ENCODE data around the gene ABCC9. TPM values are rescaled to one million over a fixed set of nuclear protein-coding genes. Genes with fewer than 3 reads are reported as not detected.
"Not testable (repeated sequence)": the region's sequence is repeated elsewhere in the genome, so short reads cannot be mapped to it uniquely, and the experiment has no call there.

Gene ABCC9
- polyA plus RNA-seq, 12 donors, result 31.4 to 97.6 (median 78.0) TPM; not detected in 1

DNA sequence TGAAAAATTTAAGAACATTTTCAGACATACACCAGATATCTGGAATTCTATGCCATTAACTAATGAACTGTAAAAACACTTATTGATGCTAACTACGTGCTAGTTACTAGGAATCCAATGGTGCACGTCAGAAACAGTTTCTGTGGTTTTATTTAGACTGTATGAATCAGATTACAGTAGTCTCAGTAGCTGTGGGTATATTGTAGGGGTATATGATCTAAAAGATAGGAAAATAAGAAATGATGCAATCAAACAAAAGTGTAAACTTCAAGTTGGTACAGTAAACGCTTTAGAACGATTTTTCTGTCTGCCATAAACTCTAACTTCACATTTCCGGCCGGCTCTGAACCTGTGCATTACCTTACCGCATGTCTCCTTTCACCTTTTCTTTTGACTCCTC, 2.3 kb downstream of the ABCC9 start:
- no peak for DNase-seq

DNA sequence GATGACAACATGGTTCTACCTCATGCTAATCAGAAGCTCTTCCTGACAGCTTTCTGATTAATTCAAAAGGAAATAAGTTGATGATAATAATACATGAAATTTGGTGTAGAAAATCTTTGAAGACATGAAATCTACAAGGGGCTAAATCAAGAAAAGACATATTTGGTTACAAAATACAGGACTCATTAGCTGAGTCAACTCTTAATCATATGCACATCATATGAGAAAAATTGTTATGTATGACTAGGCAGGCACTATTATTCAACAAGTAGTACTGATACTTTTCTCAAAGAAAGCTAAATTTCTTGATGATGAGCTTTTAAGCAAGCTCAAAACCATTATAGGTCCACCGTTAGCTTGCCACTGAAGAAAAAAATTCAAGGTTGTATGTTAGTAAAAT, 7.1 kb downstream of the ABCC9 start:
- no peak for DNase-seq

DNA sequence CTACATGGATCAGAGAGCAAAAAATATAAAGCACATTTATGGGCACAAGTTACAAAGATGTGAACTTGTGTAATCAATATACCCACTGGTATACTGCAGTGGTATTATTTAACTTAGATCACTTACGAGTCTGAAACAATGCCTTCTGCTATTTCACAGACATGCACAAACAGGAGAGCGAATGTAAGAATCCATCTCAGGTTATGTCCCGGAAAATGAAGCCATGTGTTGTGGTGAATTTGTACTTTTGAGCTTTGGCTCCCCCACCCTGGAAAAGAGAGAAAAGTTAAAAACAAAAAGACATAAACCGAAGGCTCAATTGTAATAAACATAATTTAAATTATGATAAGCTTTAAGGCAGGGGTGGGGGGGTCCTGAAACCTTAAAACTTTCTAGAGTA, 7.6 kb downstream of the ABCC9 start:
- no peak for DNase-seq

DNA sequence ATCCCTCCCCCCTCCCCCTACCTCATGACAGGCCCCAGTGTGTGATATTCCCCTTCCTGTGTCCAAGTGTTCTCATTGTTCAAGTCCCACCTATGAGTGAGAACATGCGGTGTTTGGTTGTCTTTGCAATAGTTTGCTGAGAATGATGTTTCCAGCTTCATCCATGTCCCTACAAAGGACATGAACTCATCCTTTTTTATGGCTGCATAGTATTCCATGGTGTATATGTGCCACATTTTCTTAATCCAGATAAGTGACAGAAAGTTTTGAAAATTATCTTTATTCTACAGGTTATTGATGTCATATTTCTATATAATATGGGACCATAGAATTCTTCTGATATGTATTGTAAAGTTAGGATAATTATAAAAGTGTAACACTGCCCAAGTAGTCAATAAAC, 11.3 kb downstream of the ABCC9 start:
- DNase-seq, result not testable (repeated sequence)

DNA sequence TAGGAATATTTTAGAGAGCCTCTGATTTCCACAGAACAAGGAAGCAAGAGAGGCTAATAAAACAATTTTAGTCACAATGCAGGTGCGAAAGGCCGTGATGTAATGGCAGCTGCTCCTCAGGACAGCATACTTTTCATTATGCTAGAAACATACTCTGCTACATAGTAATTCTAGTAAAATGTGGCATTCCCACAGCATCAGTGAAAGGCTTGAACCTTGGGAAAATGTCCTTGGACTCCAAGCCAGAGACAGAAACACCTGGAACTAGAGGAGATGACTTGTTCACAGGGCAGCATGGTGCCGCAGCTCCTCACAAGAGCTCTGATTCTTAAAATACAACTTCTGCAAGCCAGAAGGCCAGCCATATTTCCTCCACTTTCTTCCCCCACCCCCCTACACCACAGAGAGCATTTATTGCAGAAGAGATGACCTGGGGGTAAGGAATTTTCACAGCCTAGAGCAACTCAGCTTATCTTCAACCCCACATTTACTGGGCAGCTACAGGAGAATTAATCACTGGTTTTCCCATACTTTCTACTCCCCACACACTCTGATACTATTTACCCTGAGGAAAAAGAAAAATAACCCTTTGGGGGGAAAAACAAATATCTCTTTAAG, 15.8 kb downstream of the ABCC9 start:
- no peak for DNase-seq

DNA sequence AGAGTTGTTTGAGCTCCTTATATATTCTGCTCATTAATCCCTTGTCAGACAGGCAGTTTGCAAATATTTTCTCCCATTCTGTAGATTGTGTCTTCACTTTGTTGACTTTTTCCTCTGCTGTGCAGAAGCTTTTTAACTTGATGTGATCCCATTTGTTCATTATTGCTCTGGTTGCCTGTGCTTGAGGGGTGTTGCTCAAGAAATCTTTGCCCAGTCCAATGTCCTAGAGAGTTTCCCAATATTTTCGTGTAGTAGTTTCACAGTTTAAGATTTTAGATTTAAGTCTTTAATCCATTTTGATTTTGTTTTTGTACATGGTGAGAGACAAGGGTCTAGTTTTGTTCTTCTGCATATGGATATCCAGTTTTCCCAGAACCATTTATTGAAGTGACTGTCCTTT, 19.8 kb downstream of the ABCC9 start:
- DNase-seq, result no peak

DNA sequence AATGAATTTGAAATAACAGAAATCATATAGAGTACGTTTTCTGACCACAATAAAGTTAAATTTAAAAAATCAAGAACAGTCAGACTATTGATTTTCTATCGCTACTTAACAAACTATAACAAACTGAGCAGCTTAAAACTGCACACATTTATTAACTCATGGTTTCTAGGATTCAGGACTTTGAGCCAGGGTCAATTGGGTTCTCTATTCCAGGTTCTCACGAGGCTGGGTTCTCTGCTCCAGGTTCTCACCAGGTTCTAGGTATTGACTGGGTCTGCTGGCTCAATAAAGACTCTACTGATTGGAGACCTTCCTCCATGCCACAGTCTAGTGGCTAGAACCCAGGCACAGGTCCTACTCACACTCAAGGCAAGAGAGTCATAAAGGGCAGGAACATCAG, 22.8 kb downstream of the ABCC9 start:
- no peak for DNase-seq

DNA sequence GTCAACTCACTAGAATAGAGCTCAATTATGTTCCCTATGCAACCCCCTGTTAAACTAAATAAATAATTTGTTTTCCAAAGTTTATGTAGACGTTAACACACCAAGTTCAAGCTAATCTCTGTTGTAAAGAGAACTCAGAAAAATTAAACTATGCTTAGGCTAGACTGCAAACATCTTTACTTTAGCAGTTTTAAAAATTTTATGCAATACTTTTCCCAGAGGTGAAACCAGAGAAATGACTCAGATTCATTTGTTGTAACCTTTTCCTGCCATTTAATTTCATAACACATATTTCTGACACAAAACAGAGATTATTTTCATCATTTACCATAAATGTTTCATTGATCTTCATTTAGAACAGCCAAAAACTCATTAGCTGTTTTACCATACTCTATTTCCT, 27.4 kb downstream of the ABCC9 start:
- DNase-seq, result no peak

DNA sequence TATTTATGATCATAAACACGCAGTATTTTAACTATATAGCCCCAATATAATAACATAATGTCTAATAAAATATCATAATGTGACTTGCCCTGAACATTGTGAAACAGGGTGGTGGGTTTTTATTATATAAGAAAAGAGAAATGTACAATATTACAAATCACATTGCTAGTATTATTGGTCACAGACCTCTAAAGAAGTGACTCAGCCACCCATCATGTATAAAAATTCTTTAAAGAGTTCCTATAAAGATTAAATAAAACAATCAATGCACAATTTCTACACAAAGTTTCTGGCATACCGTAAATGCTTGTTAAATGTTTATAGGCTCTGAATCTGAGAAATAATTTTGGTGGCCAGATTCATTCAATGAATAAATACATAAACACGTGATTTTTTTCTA, 28.9 kb downstream of the ABCC9 start:
- no peak for DNase-seq

DNA sequence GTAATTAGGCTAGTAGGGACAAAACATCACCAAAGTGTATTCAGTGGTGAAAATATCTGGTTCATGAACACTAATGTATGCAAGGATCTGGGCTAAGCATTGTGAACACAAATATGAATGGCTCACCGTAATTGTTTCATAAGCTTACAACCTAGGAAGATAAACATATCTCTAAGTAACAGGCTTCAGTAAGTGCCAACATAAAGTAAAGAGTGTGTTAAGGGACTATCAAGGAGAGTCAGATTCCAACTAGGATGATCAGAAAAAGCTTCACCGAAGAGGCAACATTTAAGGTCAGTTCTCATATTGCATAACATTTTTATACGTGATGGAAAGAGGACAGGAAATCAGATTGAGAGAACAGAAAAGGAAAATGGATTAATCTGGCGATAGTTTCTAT, 29.4 kb downstream of the ABCC9 start:
- DNase-seq, result no peak

DNA sequence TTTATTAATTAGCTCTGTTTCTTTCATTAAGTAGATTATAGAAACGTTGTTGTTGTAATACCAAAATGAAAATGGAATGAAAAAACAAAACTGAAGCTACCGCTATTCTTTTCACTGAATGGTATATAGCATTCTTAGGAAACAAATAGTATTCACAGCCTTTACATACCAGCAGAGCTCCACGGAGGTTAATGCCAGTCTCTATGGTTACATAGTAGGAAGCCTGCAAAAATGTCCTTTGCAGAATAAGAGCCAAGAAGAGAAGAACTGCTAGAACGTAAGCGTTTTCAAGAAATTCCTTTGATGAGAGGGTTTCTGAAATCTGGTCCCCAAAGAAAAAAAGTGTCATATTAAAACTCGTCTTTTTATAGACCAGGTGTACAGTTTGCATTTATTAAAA, 30.6 kb downstream of the ABCC9 start:
- no peak for DNase-seq

DNA sequence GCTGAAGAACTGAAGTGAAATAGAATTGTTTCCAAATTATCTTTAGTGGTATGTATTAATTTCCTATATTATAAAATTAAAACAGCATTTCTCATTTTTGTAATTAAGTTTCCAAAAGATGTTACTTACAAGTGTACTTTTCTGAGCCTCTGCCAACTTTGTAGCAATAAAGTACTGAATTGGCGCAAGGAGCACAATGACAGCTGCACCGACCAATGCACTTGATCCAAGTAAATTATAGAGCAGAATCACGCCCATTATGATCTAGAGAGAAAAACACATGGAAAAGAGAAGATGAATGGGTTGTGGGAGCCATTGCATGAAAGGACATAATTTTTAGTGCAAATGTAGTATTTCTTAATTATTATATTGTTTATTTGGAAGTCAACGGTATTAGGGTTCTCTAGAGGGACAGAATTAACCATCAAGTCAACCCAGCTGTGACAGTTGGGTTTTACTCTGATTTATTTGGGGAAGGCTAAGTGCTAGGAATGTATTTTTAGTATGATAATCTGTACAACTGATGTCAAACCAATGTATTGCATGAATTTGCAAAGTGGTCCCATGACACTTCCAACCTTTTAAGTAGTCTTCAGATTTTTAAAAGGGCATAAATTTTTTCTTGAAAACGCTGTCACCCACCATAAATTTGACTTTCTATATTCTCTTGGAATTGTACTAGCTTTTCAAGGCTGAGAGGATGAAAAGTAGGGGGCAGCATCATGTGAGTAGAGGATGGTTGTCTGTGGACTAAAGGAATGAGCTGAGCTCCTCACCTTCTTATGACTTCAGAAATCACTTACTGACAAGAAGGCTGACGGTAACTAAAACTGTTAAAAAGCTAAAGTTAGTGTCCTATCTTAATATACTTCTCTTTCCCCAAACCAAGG, 33.0 kb downstream of the ABCC9 start:
- no peak for DNase-seq

DNA sequence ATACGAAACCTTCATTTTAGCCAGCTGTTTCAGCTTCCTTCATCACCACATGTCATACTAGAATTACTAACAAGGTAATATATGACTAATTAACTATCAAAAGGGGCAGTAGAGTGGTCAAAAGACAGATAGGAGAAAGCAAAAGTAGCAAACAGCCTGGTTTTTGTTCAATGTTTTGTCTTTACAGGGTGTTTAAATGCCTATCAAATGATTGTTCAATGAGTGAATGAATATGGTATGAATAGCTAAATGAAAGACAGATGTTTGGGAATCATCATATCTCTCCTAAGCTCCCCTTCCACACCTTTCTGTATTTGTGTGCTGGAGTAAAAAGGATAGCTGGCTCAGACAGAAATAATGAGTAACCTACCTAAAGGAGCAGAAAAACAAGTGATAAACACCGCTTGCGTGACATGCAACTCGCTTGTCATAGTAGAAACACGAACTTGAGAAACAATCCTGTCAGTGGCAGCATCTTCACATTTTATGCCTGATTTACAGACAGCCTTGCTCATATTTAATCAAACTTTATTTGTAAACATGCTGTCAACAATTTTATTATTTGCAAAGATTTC, 34.2 kb downstream of the ABCC9 start:
- no peak for DNase-seq

DNA sequence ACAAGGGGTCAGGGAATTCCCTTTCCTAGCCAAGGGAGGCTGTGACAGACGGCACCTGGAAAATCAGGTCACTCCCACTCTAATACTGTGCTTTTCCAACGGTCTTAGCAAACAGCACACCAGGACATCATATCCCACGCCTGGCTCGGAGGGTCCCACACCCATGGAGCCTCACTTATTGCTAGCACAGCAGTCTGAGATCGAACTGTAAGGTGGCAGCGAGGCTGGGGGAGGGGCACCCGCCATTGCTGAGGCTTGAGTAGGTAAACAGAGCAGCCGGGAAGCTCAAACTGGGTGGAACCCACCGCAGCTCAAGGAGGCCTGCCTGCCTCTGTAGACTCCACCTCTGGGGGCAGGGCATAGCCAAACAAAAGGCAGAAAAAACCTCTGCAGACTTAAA, 41.7 kb downstream of the ABCC9 start:
- DNase-seq, result not testable (repeated sequence)

DNA sequence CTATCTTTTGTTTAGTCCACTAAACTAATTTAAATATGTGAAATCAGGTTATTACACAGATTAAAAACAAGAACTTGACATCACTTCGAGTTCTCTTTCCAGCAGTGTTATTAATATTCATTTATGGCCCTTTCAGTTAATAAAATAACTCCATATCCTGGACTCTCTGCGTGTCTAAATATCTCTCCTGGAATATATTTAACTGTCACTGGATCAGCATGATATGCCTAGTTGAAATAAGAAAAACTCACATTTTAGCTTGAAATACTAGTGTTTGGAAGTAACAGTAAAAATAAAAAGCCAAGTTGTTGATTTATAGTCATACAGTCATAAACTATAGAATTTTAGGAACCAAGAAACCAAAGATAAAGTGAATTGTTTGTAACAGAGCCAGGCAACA, 45.6 kb downstream of the ABCC9 start:
- DNase-seq, result no peak

DNA sequence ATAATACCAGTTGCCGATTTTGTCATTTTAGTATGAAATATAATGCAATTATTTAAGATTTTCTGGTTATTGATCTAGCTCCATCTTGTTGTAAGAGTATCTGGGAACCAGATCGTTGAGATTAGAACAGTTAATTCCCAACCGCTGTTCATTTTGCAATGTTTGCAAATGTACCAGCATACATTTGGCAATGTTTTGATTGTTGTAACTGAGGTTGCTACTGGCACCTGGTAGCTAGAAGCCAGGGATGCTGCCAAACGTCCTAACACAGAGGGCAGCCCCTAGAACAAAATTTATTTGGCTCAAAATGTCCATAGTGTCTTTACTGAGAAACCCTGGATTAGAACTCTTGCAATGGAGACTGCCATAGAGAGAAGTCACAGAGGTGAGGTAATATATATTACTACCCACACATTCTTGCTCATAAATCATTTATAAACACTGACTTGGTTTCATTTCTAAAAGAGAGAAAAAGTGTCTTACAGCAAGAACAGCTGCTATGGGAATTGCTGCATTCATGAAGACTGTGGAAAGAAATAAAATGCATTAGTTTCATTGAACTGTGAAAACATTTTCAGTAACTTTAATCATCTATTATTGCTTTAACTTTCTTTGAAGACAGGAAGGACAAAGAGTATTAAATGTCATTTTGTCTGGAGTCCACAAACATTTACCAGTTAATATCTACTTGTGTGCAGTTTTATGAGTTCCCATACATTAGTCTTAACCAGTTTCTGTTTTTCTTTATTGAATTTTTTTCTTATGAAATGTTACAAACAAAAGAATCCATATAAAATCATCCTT, 46.2 kb downstream of the ABCC9 start:
- no peak for DNase-seq

DNA sequence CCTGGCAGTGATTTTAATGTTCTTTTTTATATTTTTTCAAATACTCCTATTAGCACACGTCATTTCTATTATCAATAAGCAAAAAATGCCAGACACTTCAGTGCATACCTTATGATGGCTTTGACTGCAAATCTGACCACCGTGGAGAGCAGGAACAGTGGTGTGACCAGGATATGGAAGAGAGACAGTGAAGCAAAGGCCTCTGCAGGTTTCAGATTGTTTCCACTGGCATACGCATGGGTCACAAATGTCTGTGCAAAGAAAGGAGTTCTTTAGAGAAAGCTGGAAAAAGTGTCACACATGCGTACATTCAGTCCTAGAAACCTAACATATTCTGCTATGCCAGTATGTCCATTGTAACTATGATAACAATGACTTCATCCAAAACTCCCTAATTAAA, 47.3 kb downstream of the ABCC9 start:
- DNase-seq, result no peak

DNA sequence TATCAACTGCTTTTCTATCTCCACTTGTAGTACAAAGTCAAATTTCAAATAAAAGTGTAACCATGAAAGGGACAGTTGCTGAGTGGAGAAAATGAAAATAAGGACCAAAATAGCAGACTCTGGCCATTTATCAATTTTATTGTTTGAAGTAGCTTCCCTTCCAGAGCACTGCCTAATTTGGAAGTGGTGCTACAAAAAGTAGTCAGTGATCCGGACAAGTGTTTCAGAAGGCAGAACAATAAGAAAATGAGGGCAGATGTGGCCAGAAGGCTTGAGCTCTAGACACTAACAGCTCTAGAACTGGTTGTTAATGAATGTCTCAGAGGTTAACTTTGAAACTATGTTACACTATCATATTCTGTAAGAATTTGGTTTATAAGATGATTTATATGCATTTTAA, 48.9 kb downstream of the ABCC9 start:
- DNase-seq, result no peak

DNA sequence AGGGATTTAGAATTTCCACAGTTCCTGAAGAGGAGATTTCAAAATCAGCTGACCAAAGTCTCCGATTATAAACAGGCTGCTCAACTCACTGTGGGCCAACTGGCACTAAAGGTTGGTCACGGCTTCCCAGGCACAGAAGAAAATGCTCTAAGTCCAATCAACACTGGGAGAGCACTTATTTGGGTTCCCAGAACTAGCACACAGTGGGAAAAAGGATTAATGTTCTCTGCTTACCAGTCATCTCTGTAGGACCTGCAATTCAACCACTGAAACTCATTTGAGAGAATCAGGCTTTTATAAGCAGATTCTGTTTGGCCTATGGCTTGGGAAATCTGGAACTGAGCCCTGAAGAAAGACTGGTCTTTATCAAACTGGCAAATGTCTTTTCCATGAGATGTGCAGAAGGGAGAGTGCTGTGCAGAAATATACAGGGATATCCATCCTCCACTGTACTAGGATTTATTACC, 49.4 kb downstream of the ABCC9 start:
- no peak for DNase-seq

DNA sequence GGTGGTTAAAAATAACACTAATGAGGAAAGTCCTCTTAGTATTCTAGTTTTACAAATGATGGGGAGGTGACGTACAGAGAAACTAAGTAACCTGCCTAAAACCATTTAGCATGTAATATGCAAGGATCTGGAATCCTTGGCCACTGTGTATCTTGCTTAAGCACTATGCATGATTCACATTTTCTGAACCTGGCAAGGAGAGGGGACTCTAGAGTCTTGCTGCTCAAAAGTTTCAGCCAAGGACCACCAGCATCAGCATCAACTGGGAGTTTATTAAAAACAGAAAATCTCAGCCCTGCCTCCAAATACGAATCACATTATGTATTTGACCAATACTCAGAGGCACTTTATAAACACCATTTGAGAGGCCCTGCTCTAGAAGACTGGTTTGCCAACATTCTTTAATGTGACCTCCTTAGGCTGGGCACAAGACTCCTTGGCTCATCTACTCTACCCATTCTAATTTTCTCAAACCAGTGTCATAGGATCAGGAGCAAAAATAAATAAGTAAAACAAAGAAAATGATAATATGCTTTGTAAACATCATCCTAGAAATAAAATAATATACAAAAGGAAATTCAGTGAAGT, 52.9 kb downstream of the ABCC9 start:
- peak; percentile 75 for DNase-seq

DNA sequence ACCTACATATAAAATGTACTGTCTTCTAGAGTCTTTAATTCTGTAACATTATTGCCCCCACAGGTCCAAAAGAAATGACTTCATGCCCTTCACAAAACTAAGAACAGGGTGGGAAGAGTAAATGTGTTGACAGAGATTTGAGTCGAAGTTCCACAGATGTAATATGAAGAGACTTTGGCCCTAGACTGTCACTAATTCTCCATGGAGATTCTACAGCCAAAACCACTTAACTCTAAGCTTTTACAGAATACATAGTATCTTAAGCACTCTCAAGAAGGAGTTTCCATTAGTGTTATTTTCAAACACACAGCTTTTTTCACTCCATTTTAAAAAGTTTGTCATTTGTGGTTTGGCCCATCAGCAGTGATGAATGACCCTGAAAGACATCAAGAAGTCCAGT, 56.3 kb downstream of the ABCC9 start:
- DNase-seq, result peak; percentile 84

DNA sequence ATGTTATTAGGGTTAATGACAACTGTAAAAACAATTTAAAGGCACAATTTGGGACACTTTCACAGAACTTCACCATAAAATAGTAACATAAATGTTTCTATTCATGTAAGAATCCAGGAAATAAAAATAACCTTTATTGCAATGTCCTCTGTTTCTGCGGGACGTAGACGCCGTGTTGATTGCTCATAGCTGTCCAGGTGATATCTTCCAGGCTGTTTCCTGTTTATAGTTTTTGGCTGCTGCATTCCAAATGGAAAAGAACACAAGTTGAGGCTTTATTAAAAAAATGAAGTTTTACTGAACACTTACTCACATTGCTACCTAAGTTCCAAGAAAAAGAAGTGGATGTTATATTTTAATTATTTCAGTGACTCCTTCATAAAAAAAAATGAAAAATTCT, 58.6 kb downstream of the ABCC9 start:
- DNase-seq, result no peak
